A549 (cell line): ENCODE data around the gene NSUN3. TPM values are rescaled to one million over a fixed set of nuclear protein-coding genes. Genes with fewer than 3 reads are reported as not detected.

ENCODE experiments used
- ATAC-seq, 2 experiments: fragments of 200-7000 bp in 1 of 2; fragments of >200 bp in 1 of 2; cut with Nextera tagmentation in 1 of 2; cut with Tn5 transposase in 1 of 2; 3 replicates each; pipeline versions ENCODE4 v1.8.0 to v1.9.1; 2018 to 2020; ENCODE audit warnings: mild to moderate bottlenecking in 1 of 2, moderate library complexity in 1 of 2
- CTCF ChIA-PET: fragments of 300-600 bp; sonication (Branson Sonifier 250); formaldehyde crosslinking; extraction: SDS; loops from one replicate; lab custom pipeline; 2021; ENCODE audit warnings: antibody characterized with exemption, inconsistent platforms; lab: Yijun Ruan, JAX
- POLR2A ChIA-PET: fragments of 350-600 bp; formaldehyde crosslinking; extraction: SDS; loops from one replicate; lab custom pipeline; 2021; ENCODE audit warnings: antibody characterized with exemption, inconsistent platforms; lab: Yijun Ruan, JAX
- DNase-seq, 2 experiments: peaks; one replicate each; pipeline versions ENCODE4 v3.0.0 to v3.0.0-alpha.2; 2011 to 2016; ENCODE audit warnings: low read depth in 1 of 2, low spot score in 1 of 2
- FAIRE-seq: peaks from 2 replicates; lab custom pipeline; 2011; peaks lifted over from hg19 to GRCh38; lab: Jason Lieb, UNC
- H3K27ac ChIP-seq, 2 experiments: fragments of >200 bp; sonication (Bioruptor Twin); formaldehyde crosslinking; 3 replicates each; pipeline ENCODE4 v1.5.1; 2016 to 2017
- H3K4me1 ChIP-seq: fragments of >200 bp; sonication (Bioruptor Twin); formaldehyde crosslinking; 3 replicates; pipeline ENCODE4 v1.6.1; 2016
- H3K4me2 ChIP-seq: fragments of >200 bp; sonication (Bioruptor Twin); formaldehyde crosslinking; 3 replicates; pipeline ENCODE4 v1.6.1; 2016
- H3K4me3 ChIP-seq: fragments of >200 bp; sonication (Bioruptor Twin); formaldehyde crosslinking; 3 replicates; pipeline ENCODE4 v1.5.1; 2016
- H3K9me3 ChIP-seq: fragments of >200 bp; sonication (Bioruptor Twin); formaldehyde crosslinking; 3 replicates; pipeline ENCODE4 v1.6.1; 2016
- CBX8 ChIP-seq: fragments of 200-600 bp; sonication (generic); IDR thresholded peaks from 2 replicates; pipeline ENCODE4 v1.6.1; 2016
- CHD2 ChIP-seq: fragments of 150-350 bp; IDR thresholded peaks from 2 replicates; pipeline ENCODE4 v1.6.1; 2014; ENCODE audit warnings: low read length; ENCODE audit not compliant: partially characterized antibody
- E2F6 ChIP-seq: IDR thresholded peaks from 2 replicates; pipeline ENCODE4 v1.6.1; 2012; ENCODE audit warnings: low read depth, borderline replicate concordance
- EHF ChIP-seq: fragments of 250-450 bp; sonication (Bioruptor Pico); IDR thresholded peaks from 2 replicates; pipeline ENCODE4 v1.5.0; 2020; ENCODE audit warnings: mild to moderate bottlenecking
- FOSB ChIP-seq: fragments of 250-450 bp; sonication (Bioruptor Pico); IDR thresholded peaks from 2 replicates; pipeline ENCODE4 v1.5.0; 2020; ENCODE audit warnings: mild to moderate bottlenecking, moderate library complexity
- HDAC2 ChIP-seq: fragments of 200-600 bp; sonication (generic); IDR thresholded peaks from 2 replicates; pipeline ENCODE4 v1.6.1; 2016
- HMGXB4 ChIP-seq: fragments of 250-450 bp; sonication (Bioruptor Pico); IDR thresholded peaks from 2 replicates; pipeline ENCODE4 v1.5.0; 2021; ENCODE audit warnings: mild to moderate bottlenecking, moderate library complexity, borderline replicate concordance
- HOXA7 ChIP-seq: fragments of 250-450 bp; sonication (Bioruptor Pico); IDR thresholded peaks from 2 replicates; pipeline ENCODE4 v1.5.0; 2020; ENCODE audit warnings: mild to moderate bottlenecking, moderate library complexity
- JUN ChIP-seq, 2 experiments: fragments of >200 bp; sonication (Bioruptor Twin); formaldehyde crosslinking; IDR thresholded peaks; 2 replicates in 1 of 2; 3 replicates in 1 of 2; pipeline ENCODE4 v1.6.1; 2016 to 2017
- JUNB ChIP-seq: fragments of >200 bp; sonication (Bioruptor Twin); formaldehyde crosslinking; IDR thresholded peaks from 2 replicates; pipeline ENCODE4 v1.6.1; 2016
- KDM1A ChIP-seq: fragments of 200-600 bp; sonication (generic); IDR thresholded peaks from 2 replicates; pipeline ENCODE4 v1.6.1; 2016; ENCODE audit warnings: low read depth, mild to moderate bottlenecking
- KDM5A ChIP-seq: fragments of 200-600 bp; sonication (generic); IDR thresholded peaks from 2 replicates; pipeline ENCODE4 v1.6.1; 2016; ENCODE audit warnings: antibody characterized with exemption, mild to moderate bottlenecking
- MAFK ChIP-seq: fragments of 450-650 bp; IDR thresholded peaks from 2 replicates; pipeline ENCODE4 v1.6.1; 2014; ENCODE audit not compliant: partially characterized antibody
- MAZ ChIP-seq: fragments of 150-350 bp; IDR thresholded peaks from 2 replicates; pipeline ENCODE4 v1.6.1; 2014; ENCODE audit warnings: antibody characterized with exemption, low read depth, low read length, borderline replicate concordance
- MYC ChIP-seq: IDR thresholded peaks from 2 replicates; pipeline ENCODE4 v1.6.1; 2012; ENCODE audit warnings: mild to moderate bottlenecking, inconsistent platforms, low read length, improper control_type of control experiment, borderline replicate concordance
- NFE2L2 ChIP-seq: fragments of 150-350 bp; conservative IDR thresholded peaks from 2 replicates; pipeline ENCODE4 v1.6.1; 2014; ENCODE audit warnings: low read length
- NR3C1 ChIP-seq: fragments of >200 bp; sonication (Bioruptor Twin); formaldehyde crosslinking; IDR thresholded peaks from 3 replicates; pipeline ENCODE4 v1.6.1; 2017
- POLR2AphosphoS2 ChIP-seq: conservative IDR thresholded peaks from 2 replicates; pipeline ENCODE4 v1.6.1; 2012; ENCODE audit warnings: low read length, improper control_type of control experiment, inconsistent platforms
- RARB ChIP-seq: fragments of 250-450 bp; sonication (Bioruptor Pico); IDR thresholded peaks from 2 replicates; pipeline ENCODE4 v1.8.0; 2021; ENCODE audit warnings: mild to moderate bottlenecking, moderate library complexity
- RCOR1 ChIP-seq: fragments of 150-350 bp; IDR thresholded peaks from 2 replicates; pipeline ENCODE4 v1.6.1; 2014; ENCODE audit warnings: antibody characterized with exemption, low read length, low read depth
- RFX5 ChIP-seq: fragments of 450-650 bp; IDR thresholded peaks from 2 replicates; pipeline ENCODE4 v1.7.1; 2014; ENCODE audit warnings: antibody characterized with exemption, mild to moderate bottlenecking, moderate library complexity
- SMC3 ChIP-seq: fragments of >200 bp; sonication (Bioruptor Twin); formaldehyde crosslinking; IDR thresholded peaks from 3 replicates; pipeline ENCODE4 v1.6.1; 2018; ENCODE audit warnings: inconsistent platforms
- TP53 ChIP-seq: fragments of 250-450 bp; sonication (Bioruptor Pico); IDR thresholded peaks from 2 replicates; pipeline ENCODE4 v1.5.0; 2021; ENCODE audit warnings: mild to moderate bottlenecking, moderate library complexity
- ZC3H11A ChIP-seq: fragments of 450-650 bp; IDR thresholded peaks from 2 replicates; pipeline ENCODE4 v1.6.1; 2014; ENCODE audit warnings: antibody characterized with exemption, mild to moderate bottlenecking
- WGBS: methylation state at CpG from one replicate; pipeline ENCODE4 v1.1.6; 2017; ENCODE audit errors: missing lambda C conversion rate; 5-methylcytosine and 5-hydroxymethylcytosine counted together
- polyA plus RNA-seq, 4 experiments: library from polyadenylated mRNA; depleted of rRNA in 3 of 4; stranded (reverse); fragments of >200 nt; fragmentation: RNase III in 1 of 4; extraction: RNeasy Plus Mini Kit Qiagen cat#74134 plus additional on column Dnase treatment in 1 of 4; gene quantifications; 2 replicates in 3 of 4; 3 replicates in 1 of 4; pipeline ENCODE4 v1.2.3, GENCODE V29; 2011 to 2017
- TF ChIP-seq, protein P1 (sequence below): fragments of >200 bp; sonication (Bioruptor Twin); formaldehyde crosslinking; IDR thresholded peaks from 3 replicates; pipeline ENCODE4 v1.5.1; 2016
- TF ChIP-seq, protein P2 (sequence below): fragments of >200 bp; sonication (Bioruptor Twin); formaldehyde crosslinking; IDR thresholded peaks from 3 replicates; pipeline ENCODE4 v1.6.1; 2016
- TF ChIP-seq, protein P3 (sequence below): fragments of 200-600 bp; sonication (generic); IDR thresholded peaks from 2 replicates; pipeline ENCODE4 v1.6.1; 2016; ENCODE audit warnings: antibody characterized with exemption, mild to moderate bottlenecking, moderate library complexity

Gene NSUN3
- polyA plus RNA-seq, 2 of the 4 experiments (the other 2 are of a cell fraction), result 8.6 to 13.5 TPM

GRCh38 chr3:94015025-94015424 lies 47.8 kb upstream of the NSUN3 start:
- no peak overlapping the region for H3K27ac ChIP-seq
- POLR2A ChIA-PET, result no interaction called here
- H3K4me2 ChIP-seq, result no peak overlapping the region
- CTCF ChIA-PET, result interaction anchor here (1.7 kb wide), 1 partner anchor 54 kb away, joined by 4 read pairs; no protein-coding TSS in a partner anchor
- DNase-seq (no peak), ATAC-seq (no peak), FAIRE-seq (no peak)
- TF ChIP-seq RARB (no peak), JUN (IDR thresholded peaks at IDR 0.05) (no peak), MYC (no peak), JUNB (no peak), HOXA7 (CRISPR knock-in tag) (no peak), HDAC2 (no peak), TP53 (CRISPR knock-in tag) (no peak), ZC3H11A (no peak), EHF (CRISPR knock-in tag) (no peak), SMC3 (no peak), CHD2 (no peak), NR3C1 (no peak), NFE2L2 (no peak), RCOR1 (no peak)
- TF ChIP-seq, protein P1, sequence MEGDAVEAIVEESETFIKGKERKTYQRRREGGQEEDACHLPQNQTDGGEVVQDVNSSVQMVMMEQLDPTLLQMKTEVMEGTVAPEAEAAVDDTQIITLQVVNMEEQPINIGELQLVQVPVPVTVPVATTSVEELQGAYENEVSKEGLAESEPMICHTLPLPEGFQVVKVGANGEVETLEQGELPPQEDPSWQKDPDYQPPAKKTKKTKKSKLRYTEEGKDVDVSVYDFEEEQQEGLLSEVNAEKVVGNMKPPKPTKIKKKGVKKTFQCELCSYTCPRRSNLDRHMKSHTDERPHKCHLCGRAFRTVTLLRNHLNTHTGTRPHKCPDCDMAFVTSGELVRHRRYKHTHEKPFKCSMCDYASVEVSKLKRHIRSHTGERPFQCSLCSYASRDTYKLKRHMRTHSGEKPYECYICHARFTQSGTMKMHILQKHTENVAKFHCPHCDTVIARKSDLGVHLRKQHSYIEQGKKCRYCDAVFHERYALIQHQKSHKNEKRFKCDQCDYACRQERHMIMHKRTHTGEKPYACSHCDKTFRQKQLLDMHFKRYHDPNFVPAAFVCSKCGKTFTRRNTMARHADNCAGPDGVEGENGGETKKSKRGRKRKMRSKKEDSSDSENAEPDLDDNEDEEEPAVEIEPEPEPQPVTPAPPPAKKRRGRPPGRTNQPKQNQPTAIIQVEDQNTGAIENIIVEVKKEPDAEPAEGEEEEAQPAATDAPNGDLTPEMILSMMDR, result no peak
- H3K4me3 ChIP-seq, result no peak overlapping the region
- no peaks in the 10 kb centered on the region for H3K4me1 ChIP-seq
- 87% methylated on average over 1 of the region's 1 CpG for WGBS
- no peaks in the 10 kb centered on the region for H3K9me3 ChIP-seq

GRCh38 chr3:94019659-94020058 lies 43.2 kb upstream of the NSUN3 start:
- no peak overlapping the region for H3K4me3 ChIP-seq
- ATAC-seq (no peak), FAIRE-seq (no peak), DNase-seq (no peak)
- TF ChIP-seq KDM1A, result no peak
- TF ChIP-seq, protein P2, sequence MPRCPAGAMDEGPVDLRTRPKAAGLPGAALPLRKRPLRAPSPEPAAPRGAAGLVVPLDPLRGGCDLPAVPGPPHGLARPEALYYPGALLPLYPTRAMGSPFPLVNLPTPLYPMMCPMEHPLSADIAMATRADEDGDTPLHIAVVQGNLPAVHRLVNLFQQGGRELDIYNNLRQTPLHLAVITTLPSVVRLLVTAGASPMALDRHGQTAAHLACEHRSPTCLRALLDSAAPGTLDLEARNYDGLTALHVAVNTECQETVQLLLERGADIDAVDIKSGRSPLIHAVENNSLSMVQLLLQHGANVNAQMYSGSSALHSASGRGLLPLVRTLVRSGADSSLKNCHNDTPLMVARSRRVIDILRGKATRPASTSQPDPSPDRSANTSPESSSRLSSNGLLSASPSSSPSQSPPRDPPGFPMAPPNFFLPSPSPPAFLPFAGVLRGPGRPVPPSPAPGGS, result no peak
- TF ChIP-seq MAFK, result no peak
- no peak for TF ChIP-seq KDM5A
- TF ChIP-seq CBX8, result no peak
- TF ChIP-seq RFX5, result no peak
- TF ChIP-seq, protein P3, sequence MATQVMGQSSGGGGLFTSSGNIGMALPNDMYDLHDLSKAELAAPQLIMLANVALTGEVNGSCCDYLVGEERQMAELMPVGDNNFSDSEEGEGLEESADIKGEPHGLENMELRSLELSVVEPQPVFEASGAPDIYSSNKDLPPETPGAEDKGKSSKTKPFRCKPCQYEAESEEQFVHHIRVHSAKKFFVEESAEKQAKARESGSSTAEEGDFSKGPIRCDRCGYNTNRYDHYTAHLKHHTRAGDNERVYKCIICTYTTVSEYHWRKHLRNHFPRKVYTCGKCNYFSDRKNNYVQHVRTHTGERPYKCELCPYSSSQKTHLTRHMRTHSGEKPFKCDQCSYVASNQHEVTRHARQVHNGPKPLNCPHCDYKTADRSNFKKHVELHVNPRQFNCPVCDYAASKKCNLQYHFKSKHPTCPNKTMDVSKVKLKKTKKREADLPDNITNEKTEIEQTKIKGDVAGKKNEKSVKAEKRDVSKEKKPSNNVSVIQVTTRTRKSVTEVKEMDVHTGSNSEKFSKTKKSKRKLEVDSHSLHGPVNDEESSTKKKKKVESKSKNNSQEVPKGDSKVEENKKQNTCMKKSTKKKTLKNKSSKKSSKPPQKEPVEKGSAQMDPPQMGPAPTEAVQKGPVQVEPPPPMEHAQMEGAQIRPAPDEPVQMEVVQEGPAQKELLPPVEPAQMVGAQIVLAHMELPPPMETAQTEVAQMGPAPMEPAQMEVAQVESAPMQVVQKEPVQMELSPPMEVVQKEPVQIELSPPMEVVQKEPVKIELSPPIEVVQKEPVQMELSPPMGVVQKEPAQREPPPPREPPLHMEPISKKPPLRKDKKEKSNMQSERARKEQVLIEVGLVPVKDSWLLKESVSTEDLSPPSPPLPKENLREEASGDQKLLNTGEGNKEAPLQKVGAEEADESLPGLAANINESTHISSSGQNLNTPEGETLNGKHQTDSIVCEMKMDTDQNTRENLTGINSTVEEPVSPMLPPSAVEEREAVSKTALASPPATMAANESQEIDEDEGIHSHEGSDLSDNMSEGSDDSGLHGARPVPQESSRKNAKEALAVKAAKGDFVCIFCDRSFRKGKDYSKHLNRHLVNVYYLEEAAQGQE, result no peak
- no peak for TF ChIP-seq FOSB
- no peak for TF ChIP-seq HMGXB4 (CRISPR knock-in tag)
- no peak for TF ChIP-seq E2F6
- no peak for TF ChIP-seq POLR2AphosphoS2
- no peak for TF ChIP-seq MAZ
- no peaks in the 10 kb centered on the region for H3K4me1 ChIP-seq
- POLR2A ChIA-PET, result no interaction called here
- H3K9me3 ChIP-seq, result no peaks in the 10 kb centered on the region
- H3K4me2 ChIP-seq, result no peak overlapping the region
- CTCF ChIA-PET, result interaction anchor here (1.8 kb wide), 1 partner anchor 18 kb away, joined by 4 read pairs; no protein-coding TSS in a partner anchor
- 65% methylated on average over 2 of the region's 2 CpGs for WGBS
- H3K27ac ChIP-seq, result no peak overlapping the region
